H1 (cell line): ENCODE measurements around the gene RPL36AL. TPM values are rescaled to one million over a fixed set of nuclear protein-coding genes. Genes with fewer than 3 reads are reported as not detected.

Experiments used
- BCL11A ChIP-seq, 2 experiments: IDR thresholded peaks; one replicate each; pipeline ENCODE4 v1.6.1; 2011; ENCODE audit warnings: low read depth in 2 of 2, low read length in 2 of 2, mild to moderate bottlenecking in 2 of 2
- CTBP2 ChIP-seq: IDR thresholded peaks from 2 replicates; pipeline ENCODE4 v1.7.0; 2011; ENCODE audit warnings: borderline replicate concordance, mild to moderate bottlenecking, moderate library complexity, mixed read lengths, low read length; ENCODE audit not compliant: insufficient read depth, insufficient read length
- EGR1 ChIP-seq: IDR thresholded peaks from 2 replicates; pipeline ENCODE4 v1.6.1; 2011; ENCODE audit warnings: low read depth, low read length, borderline replicate concordance
- EP300 ChIP-seq, 2 experiments: IDR thresholded peaks; 1 replicate in 1 of 2; 2 replicates in 1 of 2; pipeline ENCODE4 v1.6.1; 2011 to 2012; ENCODE audit warnings: low read depth in 2 of 2, low read length in 2 of 2, mild to moderate bottlenecking in 2 of 2, borderline replicate concordance in 1 of 2, inconsistent platforms in 1 of 2, moderate library complexity in 1 of 2
- FOSL1 ChIP-seq: IDR thresholded peaks from 2 replicates; pipeline ENCODE4 v1.6.1; 2011; ENCODE audit warnings: mild to moderate bottlenecking, low read depth, low read length, moderate library complexity; ENCODE audit not compliant: insufficient read depth
- GTF2F1 ChIP-seq: IDR thresholded peaks from 2 replicates; pipeline ENCODE4 v1.6.1; 2012; ENCODE audit warnings: low read depth, low read length, improper control_type of control experiment, borderline replicate concordance
- KDM4A ChIP-seq: IDR thresholded peaks from one replicate; pipeline ENCODE4 v1.7.1; 2012; ENCODE audit warnings: low read depth, mild to moderate bottlenecking, moderate library complexity, low read length, inconsistent platforms; ENCODE audit not compliant: severe bottlenecking
- NANOG ChIP-seq: IDR thresholded peaks from 2 replicates; pipeline ENCODE4 v1.6.1; 2011; ENCODE audit warnings: low read length, low read depth, mild to moderate bottlenecking, inconsistent platforms; ENCODE audit not compliant: insufficient read depth, poor library complexity, severe bottlenecking
- NRF1 ChIP-seq: IDR thresholded peaks from 2 replicates; pipeline ENCODE4 v1.6.1; 2011; ENCODE audit warnings: mild to moderate bottlenecking, low read depth, low read length, improper control_type of control experiment
- PHF8 ChIP-seq: fragments of 200-600 bp; sonication (generic); conservative IDR thresholded peaks from 2 replicates; pipeline ENCODE4 v1.7.1; 2012; ENCODE audit warnings: low read depth, mild to moderate bottlenecking, inconsistent platforms, low read length, moderate library complexity
- POLR2A ChIP-seq, 2 experiments: IDR thresholded peaks; 1 replicate in 1 of 2; 2 replicates in 1 of 2; pipeline ENCODE4 v1.6.1; 2011; ENCODE audit warnings: low read depth in 2 of 2, low read length in 2 of 2, mild to moderate bottlenecking in 2 of 2; ENCODE audit errors: control extremely low read depth in 1 of 2
- POLR2AphosphoS5 ChIP-seq: IDR thresholded peaks from 2 replicates; pipeline ENCODE4 v1.6.1; 2011; ENCODE audit warnings: low read depth, low read length
- POU5F1 ChIP-seq: IDR thresholded peaks from 2 replicates; pipeline ENCODE4 v1.6.1; 2011; ENCODE audit warnings: low read depth, mild to moderate bottlenecking, low read length, moderate library complexity
- RAD21 ChIP-seq, 2 experiments: IDR thresholded peaks in 1 of 2; conservative IDR thresholded peaks in 1 of 2; 2 replicates each; pipeline ENCODE4 v1.6.1; 2011; ENCODE audit warnings: low read depth in 2 of 2, low read length in 2 of 2, improper control_type of control experiment in 1 of 2, inconsistent platforms in 1 of 2, mild to moderate bottlenecking in 1 of 2, moderate library complexity in 1 of 2
- RBBP5 ChIP-seq: IDR thresholded peaks from 2 replicates; pipeline ENCODE4 v1.7.1; 2012; ENCODE audit warnings: low read depth, mild to moderate bottlenecking, inconsistent platforms, low read length, moderate library complexity, borderline replicate concordance
- SIRT6 ChIP-seq: IDR thresholded peaks from one replicate; pipeline ENCODE4 v1.7.1; 2012; ENCODE audit warnings: low read length, inconsistent platforms
- SP1 ChIP-seq: IDR thresholded peaks from 2 replicates; pipeline ENCODE4 v1.6.1; 2011; ENCODE audit warnings: low read depth, low read length
- SP2 ChIP-seq: IDR thresholded peaks from 2 replicates; pipeline ENCODE4 v1.6.1; 2012; ENCODE audit warnings: mild to moderate bottlenecking, low read length, inconsistent platforms
- SRF ChIP-seq: IDR thresholded peaks from 2 replicates; pipeline ENCODE4 v1.6.1; 2011; ENCODE audit warnings: mild to moderate bottlenecking, low read depth, low read length, moderate library complexity
- TBP ChIP-seq: IDR thresholded peaks from 2 replicates; pipeline ENCODE4 v1.6.1; 2011; ENCODE audit warnings: low read depth, low read length, improper control_type of control experiment
- ZNF274 ChIP-seq: IDR thresholded peaks from 2 replicates; pipeline ENCODE4 v1.7.0; 2012; ENCODE audit warnings: low read length, borderline replicate concordance; ENCODE audit errors: extremely low read depth
- polyA plus RNA-seq, 7 experiments: library from polyadenylated mRNA; depleted of rRNA in 3 of 7; stranded (reverse) in 5 of 7; unstranded in 2 of 7; fragments of >200 nt in 5 of 7; fragments of 200-250 nt in 2 of 7; gene quantifications; 1 replicate in 5 of 7; 2 replicates in 1 of 7; 4 replicates in 1 of 7; pipeline versions ENCODE4 v1.2.1 to v1.2.3, GENCODE V29; 2011 to 2013; ENCODE audit warnings: missing spikeins in 2 of 7, mixed read lengths in 2 of 7
- total RNA-seq: library from RNA; stranded (reverse); fragmentation: NEBNext Ultra II Directional; extraction: Animal tissue kit (Norgen Biotek cat#: 25700); gene quantifications from 2 replicates; pipeline ENCODE4 v1.2.1, GENCODE V29; 2021
- TF ChIP-seq, protein P1 (sequence below): IDR thresholded peaks from 2 replicates; pipeline ENCODE4 v1.6.1; 2012; ENCODE audit warnings: low read length, inconsistent platforms

The RPL36AL gene
- total and polyA plus RNA-seq, 2 of the 8 experiments (the other 6 are each of a cell fraction or from before 2014, with no cell fraction given), result 138 to 230 TPM

GRCh38 chr14:49633640-49634546 lies 13.5 kb upstream of the RPL36AL start (continued):
- peak; percentile 71 to 82 for TF ChIP-seq RAD21 (IDR thresholded peaks at IDR 0.05 in 1 of 2, conservative IDR thresholded peaks at IDR 0.05 in 1 of 2; ENCODE audit: low read depth in 2 of 2, low read length in 2 of 2)
- TF ChIP-seq NANOG, result peak; percentile 27
- TF ChIP-seq BCL11A (IDR thresholded peaks at IDR 0.05; ENCODE audit: low read depth in 2 of 2, low read length in 2 of 2), result no peak
- TF ChIP-seq PHF8, result peak; percentile 92
- TF ChIP-seq POU5F1, result no peak
- no peak for TF ChIP-seq SIRT6
- TF ChIP-seq SP2, result no peak
- no peak for TF ChIP-seq SRF
- TF ChIP-seq SP1, result no peak
- TF ChIP-seq, protein P1, sequence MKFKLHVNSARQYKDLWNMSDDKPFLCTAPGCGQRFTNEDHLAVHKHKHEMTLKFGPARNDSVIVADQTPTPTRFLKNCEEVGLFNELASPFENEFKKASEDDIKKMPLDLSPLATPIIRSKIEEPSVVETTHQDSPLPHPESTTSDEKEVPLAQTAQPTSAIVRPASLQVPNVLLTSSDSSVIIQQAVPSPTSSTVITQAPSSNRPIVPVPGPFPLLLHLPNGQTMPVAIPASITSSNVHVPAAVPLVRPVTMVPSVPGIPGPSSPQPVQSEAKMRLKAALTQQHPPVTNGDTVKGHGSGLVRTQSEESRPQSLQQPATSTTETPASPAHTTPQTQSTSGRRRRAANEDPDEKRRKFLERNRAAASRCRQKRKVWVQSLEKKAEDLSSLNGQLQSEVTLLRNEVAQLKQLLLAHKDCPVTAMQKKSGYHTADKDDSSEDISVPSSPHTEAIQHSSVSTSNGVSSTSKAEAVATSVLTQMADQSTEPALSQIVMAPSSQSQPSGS, result no peak
- TF ChIP-seq KDM4A, result peak; percentile 50
- TF ChIP-seq GTF2F1, result no peak
- no peak for TF ChIP-seq CTBP2
- TF ChIP-seq POLR2AphosphoS5, result peak; percentile 86
- peak; percentile 86; the same call in 1 of the 2 replicates for TF ChIP-seq EGR1
- TF ChIP-seq POLR2A (IDR thresholded peaks at IDR 0.05; ENCODE audit: control extremely low read depth in 1 of 2, low read depth in 2 of 2, low read length in 2 of 2), result peak; percentile 69 to 86
- peak; percentile 73; the same call in 1 of the 2 replicates for TF ChIP-seq TBP
- TF ChIP-seq RBBP5, result peak; percentile 38; the same call in 1 of the 2 replicates
- TF ChIP-seq FOSL1, result no peak
- TF ChIP-seq EP300 (IDR thresholded peaks at IDR 0.05; ENCODE audit: borderline replicate concordance in 1 of 2, low read depth in 2 of 2, low read length in 2 of 2), result 0 out of 3 replicates have a peak, but pooled peaks of 1 of the 2 experiments have one; percentile 9
- no peak for TF ChIP-seq NRF1
- no peak for TF ChIP-seq ZNF274
